Renal cortical epithelial cell (primary cell): ENCODE data around the gene RUNX3. TPM values are rescaled to one million over a fixed set of nuclear protein-coding genes. Genes with fewer than 3 reads are reported as not detected.
A peak's percentile ranks its signal among the peaks of the same experiment; 100 is the strongest.

Source experiments
- DNase-seq: peaks from one replicate; pipeline ENCODE4 v3.0.0-alpha.2; 2011; ENCODE audit warnings: low read depth
- total RNA-seq: library from RNA; depleted of rRNA; stranded (reverse); fragments of >200 nt; gene quantifications from 2 replicates; pipeline ENCODE4 v1.2.3, GENCODE V29; 2014

RUNX3 gene
- total RNA-seq, 1 donor from 2014 or later, result 0.05 TPM

GRCh38 chr1:24963099-24963872 lies 33.2 kb upstream of the RUNX3 start:
- DNase-seq, result no peak

- no peak for DNase-seq
Observed at GRCh38 chr1:24961961-24962861, 32.1 kb upstream of the RUNX3 start.

DNA sequence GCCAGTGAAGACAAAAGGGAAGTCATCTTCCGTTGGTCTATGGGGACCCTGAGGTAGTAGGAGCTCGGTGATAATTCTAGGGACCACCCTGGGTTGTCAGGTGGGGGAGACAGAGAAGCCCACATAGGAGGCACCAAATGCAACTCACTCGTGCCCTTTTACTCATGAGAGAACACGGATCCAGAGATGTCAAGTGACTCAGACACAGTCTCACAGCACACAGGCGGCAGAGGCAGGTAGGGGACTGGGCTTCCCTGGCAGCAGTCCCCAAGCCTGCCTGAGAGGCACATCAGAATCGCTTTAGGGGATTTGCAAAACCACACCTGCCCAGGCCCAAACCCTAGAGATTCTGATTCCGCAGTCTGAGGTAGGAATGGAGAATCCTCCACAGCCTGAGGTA lies 31.3 kb upstream of the RUNX3 start:
- DNase-seq, result no peak

DNA sequence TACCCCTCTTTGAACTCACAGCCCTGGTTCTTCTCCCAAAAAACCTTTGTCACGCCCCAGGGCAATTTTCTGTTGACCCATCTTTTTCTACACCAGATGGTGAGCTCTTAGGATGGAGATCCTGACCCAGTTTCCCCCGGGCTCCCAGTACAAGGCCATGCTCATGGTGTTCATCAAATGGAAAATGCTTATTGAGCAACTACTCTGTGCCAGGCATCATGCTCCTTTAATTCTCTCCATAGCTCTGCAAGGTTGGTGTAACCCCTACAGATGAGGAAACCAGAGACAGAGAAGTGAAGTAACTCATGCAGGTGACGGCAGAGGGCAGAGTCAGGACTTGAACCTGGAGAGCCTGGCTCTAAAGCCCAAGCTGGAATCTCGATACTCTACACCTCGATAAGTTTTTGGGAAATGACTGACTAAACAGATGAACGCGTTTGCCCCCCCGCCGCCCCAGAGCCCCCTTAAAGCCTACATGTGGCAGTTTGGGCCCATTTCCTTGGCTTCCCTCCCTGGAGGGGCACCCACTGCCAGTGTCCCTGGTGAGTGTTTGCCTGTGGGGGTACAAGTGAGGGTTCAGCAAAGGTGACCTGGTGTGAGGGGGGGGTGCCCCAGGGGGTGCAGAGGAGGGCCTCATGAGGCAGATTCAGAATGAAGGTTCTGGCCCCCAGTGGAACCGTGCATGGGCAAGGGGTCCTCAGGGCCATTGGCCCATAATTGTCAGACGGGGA lies 30.2 kb upstream of the RUNX3 start:
- no peak for DNase-seq

DNA sequence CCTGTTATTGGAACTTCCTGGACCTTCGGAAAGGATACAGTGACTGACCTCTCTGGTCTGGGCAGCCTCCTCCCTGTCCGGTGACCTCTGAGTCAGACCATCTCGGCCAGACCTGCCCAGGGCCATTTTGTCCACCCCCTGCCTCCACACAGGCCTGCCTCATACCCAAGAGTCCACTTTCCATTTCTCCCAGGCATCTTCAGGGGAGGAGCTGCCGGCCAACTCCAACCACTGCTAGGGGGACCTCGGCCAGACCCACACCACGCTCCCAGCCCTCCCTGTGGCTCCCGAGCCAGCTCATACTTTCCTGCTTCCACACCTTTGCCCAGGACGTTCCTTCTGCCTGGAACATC lies 29.5 kb upstream of the RUNX3 start:
- DNase-seq, result no peak

DNA sequence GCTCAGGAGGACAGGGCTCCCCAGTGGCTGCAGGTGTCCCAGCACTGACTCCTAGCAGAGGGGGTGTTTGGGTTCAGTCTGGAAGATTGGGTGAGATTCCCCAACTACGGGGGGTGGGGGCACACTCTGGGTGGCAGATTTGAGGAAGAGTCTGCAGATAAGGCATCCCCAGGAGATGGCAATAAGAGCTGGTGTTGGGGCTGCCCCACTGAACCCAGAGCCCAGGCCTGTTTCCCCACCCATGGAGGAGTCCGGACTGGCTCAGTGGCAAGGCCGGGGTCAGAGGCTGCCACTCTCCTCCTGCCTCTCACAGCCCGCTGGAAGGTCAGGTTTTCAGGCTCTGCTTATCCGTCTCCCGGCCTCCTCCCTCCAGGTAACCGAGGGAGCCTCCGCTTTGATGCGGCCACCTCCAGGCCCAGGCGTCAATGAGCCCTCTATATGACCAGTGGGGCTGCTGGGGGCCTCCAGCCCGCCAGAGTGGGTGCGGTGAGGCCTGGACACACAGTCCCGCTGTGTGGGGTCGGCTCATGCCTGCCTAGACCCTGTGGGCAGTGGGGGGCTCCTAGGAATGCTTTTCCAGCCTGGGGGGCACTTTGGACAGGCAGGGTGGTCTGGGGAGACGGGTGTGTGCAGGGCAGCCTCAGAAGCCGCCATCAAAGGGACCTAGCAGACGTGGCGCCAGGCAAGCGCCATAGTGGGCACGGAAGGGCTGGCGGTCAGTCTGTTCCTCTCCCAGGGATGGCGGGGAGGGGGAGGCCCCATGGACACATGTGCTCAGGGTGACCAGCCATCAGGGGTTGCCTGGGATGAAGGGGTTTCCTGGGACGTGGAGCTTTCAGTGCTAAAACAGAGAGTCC lies 28.9 kb upstream of the RUNX3 start:
- DNase-seq, result no peak

DNA sequence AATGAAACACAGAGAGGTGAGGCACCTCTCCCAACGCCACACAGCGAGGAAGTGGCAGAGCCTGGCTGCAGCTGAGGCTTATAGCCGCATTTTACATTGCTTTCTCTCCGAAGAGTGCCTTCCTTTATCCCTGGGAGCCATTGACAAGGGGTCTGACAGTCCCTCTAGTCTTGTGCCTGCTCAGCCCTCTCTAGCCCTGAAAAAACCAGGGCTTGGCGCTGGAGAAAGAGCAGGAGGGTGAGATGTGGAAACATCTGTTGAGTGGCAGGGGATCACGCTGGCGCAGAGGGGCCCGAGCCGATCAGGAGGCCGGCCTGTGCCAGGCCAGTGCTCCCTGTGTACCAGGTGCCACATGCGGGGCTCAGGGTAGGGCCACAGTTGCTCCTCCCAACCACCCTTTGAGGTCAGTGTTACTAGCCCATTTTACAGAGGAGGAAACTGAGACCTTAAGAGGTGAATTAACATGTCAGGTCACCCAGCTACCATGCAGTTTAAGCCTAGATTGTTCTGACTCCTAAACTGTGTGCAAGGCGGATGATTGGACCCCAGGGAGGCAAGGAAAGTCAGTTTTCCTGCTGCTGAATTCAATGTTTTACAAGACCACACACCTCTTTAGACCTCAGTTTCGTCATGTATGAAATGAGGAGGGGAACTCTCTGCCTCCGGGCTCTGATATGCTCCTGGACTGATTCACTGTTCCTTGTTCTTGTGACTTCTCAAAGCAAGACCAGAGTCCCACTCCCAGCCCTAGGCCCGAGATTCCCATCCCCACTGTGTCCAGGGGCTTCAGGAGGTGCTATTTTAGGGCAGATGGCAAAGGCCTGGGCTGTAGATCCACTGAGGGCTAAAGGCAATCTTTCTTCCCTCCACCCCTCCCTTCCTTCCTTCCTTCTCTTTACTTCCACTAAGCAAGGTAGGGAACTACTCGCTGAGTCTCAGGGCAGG lies 28.0 kb upstream of the RUNX3 start:
- DNase-seq, result no peak

GRCh38 chr1:24957016-24957807 lies 27.1 kb upstream of the RUNX3 start:
- no peak for DNase-seq

- no peak for DNase-seq
Observed at GRCh38 chr1:24955779-24956365, 25.8 kb upstream of the RUNX3 start.

DNA sequence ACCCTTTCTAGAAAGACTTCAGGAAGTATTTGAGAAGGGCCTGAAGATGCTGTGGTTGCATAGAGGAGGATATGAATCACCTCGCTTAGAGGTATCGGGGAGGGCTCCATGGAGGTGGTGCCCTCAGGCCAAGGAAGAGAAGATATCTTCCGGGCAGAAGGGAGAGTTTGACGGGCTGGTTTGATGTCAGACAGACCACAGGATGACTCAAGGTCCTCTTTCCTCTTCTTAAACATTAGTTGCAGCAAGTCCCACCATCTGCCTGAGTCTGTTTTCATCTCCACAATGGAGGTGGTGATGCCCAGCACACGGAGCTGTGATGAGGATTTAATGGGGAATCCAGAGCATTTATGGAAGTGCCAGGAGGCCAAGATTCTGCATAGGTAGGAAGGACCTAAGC lies 25.1 kb upstream of the RUNX3 start:
- no peak for DNase-seq

DNA sequence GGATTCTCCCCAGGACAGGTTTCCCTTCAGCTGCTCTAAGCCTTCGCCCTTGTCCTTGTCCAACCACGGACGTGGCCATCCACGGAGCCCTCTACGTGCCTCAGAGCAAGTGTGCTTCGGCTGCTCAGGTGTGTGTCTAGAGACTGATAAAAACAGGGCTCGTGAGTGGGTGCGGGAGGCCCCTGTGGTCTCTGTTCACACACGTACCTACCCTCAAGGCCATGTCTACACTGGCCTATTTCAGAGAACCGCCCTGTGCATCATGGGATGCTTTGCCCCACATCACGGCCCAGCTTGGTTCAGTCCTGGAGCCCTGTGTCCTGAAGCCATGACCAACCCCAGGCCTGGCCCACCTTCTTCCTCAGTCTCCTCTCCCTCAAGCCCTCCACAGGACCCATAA lies 24.6 kb upstream of the RUNX3 start:
- DNase-seq, result no peak

GRCh38 chr1:24954022-24954421 lies 23.9 kb upstream of the RUNX3 start:
- no peak for DNase-seq

DNA sequence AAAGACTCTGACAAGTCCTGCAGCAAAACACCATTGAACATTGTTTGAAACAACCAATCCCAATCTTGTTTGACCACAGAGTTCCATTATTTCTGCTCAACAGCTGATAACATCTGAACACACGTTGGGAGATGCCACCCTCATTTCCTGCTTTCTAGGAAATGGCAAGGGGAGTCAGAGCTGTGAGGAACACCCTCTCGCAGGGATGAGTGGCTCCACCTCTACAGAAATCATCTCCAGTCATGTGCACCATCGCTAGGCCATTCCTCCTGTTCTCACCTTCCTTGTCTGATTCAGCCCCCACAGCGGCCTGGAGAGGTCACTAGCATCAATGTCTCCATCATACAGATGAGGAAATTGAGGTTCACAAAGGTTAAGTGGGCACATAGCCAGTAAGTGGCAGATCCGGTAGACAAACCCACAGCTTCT lies 22.4 kb upstream of the RUNX3 start:
- no peak for DNase-seq

GRCh38 chr1:24951810-24952412 lies 21.8 kb upstream of the RUNX3 start:
- no peak for DNase-seq

DNA sequence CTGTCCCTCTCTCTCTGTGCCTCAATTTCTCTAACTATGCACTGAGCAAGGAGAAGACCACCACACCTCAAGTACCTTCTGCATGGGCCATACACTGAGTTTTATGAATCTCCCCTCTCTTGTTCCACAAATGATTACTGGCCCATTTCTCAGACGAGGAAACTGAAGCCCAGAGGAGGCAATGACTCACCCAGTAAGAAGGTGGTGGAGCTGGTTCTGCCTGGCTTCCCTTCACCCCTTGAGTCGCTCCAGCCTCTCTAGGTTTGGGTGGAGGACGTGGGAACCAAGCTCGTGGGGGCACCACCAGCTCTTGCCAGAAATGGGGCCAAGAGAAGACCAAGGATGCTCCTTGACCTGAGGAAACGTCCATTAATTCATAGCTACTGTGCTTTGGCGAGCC lies 21.3 kb upstream of the RUNX3 start:
- no peak for DNase-seq

- peak; percentile 47 for DNase-seq
Observed at GRCh38 chr1:24949331-24949881, 19.3 kb upstream of the RUNX3 start.

GRCh38 chr1:24948079-24948827 lies 18.2 kb upstream of the RUNX3 start:
- no peak for DNase-seq
